Ishikawa (cell line): ENCODE data around the gene VWA7.

Experiments used
- EP300 ChIP-seq: IDR thresholded peaks from 2 replicates; pipeline ENCODE4 v1.6.1; 2012; ENCODE audit warnings: borderline replicate concordance
- TAF1 ChIP-seq: IDR thresholded peaks from 2 replicates; pipeline ENCODE4 v1.6.1; 2012; ENCODE audit warnings: low read depth, mild to moderate bottlenecking
- YY1 ChIP-seq: IDR thresholded peaks from 2 replicates; pipeline ENCODE4 v1.6.1; 2012; ENCODE audit warnings: low read depth
- TF ChIP-seq, protein P1 (sequence below): IDR thresholded peaks from 2 replicates; pipeline ENCODE4 v1.6.1; 2012

DNA sequence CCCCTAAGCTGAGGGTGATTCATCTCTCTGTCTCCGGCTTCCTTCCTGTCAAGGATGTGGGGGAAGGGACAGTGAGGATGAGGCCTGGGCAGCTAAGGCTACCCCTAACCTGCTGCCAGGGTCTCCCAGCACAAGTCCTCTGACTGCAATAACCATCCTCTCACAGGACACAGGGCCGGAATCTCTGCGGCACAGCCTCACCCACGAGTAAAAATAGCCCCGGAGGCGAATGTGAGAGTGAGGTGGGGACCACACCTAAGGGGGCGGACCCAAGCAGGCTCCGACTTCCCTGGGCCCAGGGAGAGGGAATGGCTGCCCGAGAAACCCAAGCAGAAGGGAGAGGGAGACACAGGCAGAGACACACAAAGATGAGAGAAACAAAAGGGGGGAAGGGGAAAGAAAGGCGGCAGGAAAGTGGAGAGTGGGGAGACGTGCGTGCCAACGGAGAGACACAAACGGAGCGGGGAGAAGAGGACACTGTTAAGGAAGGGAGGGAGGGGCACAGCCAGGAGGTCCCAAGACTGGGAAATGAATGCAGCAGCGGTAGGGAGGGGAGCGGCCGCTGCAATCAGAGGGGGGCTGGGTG lies 42.2 kb downstream of the VWA7 start:
- TF ChIP-seq TAF1 = no peak
- TF ChIP-seq, protein P1, sequence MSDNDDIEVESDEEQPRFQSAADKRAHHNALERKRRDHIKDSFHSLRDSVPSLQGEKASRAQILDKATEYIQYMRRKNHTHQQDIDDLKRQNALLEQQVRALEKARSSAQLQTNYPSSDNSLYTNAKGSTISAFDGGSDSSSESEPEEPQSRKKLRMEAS = no peak
- no peak for TF ChIP-seq EP300
- no peak for TF ChIP-seq YY1
